HG03066 (cell line): ENCODE measurements around the gene PRSS3.
"Not testable (repeated sequence)": the region's sequence is repeated elsewhere in the genome, so short reads cannot be mapped to it uniquely, and the experiment has no call there.

Experiments
- ATAC-seq: cut with Tn5 transposase; IDR thresholded peaks from one replicate; pipeline ENCODE4 v1.9.1; 2021; ENCODE audit warnings: low read depth; ENCODE audit not compliant: unreplicated experiment

PRSS3 gene

DNA sequence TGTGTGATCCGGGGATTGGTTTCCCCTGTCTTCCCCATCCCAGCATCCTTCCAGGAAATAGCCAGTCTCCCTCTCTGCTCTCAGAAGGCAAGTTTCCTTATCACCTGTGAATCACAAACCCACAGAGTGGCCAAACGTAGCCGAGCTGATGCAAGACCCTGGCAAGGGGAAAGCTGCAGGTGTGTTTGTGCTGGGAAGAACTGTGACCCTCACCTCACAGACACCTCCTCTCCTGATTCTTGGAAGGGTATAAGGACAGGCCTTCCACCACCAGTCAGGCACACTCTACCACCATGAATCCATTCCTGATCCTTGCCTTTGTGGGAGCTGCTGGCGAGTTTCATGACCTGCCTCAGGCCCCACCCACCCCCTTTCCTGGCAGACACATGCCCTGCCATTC lies at the start of gene PRSS3:
Gene PRSS3, plus strand, starts transcription at position 281 of the 400 bp plus-strand sequence. Its CDS starts 13 bp downstream, at position 294.
- no peak for ATAC-seq

DNA sequence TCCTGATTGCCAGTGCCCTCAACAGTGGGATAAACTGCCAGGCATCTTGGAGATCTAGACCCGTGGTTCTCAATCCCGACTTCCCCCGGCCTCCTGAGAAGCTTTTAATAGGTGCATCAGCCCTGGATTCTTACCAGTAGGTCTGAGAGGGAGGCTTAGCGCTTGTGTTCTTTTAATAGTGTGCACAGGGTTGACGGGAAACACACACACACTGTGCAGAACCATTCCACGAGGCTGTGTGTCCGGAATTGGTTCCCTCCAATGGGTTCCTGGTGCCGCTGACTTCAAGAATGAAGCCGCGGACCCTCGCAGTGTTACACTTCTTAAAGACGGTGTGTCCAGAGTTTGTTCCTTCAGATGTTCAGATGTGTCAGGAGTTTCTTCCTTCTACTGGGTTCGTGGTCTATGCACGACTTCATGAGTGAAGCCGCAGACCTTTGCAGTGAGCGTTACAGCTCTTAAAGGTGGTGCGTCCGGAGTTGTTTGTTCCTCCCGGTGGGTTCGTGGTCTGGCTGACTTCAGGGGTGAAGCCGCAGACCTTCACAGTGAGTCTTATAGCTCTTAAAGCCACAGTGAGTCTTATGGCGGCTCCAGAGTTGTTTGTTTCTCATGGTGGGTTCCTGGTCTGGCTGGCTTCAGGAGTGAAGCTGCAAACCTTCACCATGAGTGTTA lies 46.6 kb upstream of the PRSS3 start:
- no peak for ATAC-seq

DNA sequence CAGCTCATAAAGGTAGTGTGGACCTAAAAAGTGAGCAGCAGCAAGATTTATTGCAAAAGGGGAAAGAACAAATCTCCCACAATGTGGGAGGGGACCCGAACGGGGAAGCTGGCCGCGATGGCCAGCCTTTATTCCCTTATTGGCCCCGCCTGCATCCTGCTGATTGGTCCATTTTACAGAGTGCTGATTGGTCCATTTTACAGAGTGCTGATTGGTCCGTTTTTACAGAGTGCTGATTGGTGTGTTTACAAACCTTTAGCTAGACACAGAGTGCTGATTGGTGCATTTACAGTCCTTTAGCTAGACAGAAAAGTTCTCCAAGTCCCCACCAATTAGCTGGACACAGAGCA lies 46.1 kb upstream of the PRSS3 start:
- not testable (repeated sequence) for ATAC-seq

DNA sequence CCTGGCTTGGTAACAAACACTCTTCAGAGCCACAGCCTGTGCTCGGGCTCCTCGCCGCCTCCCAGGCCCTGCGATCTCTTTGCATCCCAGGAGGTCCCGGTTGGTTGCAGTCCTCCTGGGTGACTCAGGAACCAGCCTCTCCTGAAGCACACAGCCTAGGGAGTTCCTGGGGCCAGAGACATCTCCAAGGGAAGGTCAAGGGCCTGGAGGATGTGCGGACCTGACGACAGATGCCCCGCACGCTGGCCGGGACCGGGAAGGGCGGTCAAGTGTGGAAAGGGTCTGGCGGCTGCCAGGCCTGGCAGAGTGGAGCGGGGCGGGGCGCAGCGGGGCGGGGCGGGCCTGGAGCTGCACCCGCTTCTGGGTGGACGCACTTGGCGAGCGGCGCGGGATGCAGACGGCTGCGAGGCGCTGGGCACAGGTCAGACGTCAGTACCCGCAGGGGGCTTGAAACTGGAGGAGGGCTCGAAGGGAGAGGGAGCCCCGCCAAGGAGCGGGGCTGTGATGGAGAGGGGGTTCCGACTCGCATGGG lies 45.0 kb upstream of the PRSS3 start:
- no peak for ATAC-seq

DNA sequence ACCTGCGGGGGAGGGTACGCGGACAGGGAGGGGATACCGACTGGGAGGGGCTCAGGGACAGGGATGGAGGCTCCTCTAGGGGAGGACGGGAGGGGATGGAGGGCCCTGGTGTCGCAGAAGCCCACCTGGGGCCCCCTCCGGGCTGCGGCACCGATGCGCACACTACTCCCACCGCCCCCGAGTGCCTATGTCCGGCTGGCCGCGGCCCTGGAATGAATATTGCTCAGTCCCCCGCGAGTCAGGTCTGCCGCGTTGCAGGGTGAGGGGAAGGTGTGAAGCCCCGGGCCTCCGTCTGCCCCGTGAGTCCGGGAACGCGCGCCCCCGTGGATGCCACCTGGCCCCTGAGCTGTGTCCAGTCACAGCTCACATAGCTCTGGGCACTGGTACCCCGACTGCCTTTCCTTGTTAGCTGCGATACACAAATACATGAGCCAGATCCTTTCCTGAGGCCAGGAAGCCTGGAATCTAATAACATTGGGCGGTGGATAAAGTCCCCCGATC lies 44.5 kb upstream of the PRSS3 start:
- no peak for ATAC-seq

DNA sequence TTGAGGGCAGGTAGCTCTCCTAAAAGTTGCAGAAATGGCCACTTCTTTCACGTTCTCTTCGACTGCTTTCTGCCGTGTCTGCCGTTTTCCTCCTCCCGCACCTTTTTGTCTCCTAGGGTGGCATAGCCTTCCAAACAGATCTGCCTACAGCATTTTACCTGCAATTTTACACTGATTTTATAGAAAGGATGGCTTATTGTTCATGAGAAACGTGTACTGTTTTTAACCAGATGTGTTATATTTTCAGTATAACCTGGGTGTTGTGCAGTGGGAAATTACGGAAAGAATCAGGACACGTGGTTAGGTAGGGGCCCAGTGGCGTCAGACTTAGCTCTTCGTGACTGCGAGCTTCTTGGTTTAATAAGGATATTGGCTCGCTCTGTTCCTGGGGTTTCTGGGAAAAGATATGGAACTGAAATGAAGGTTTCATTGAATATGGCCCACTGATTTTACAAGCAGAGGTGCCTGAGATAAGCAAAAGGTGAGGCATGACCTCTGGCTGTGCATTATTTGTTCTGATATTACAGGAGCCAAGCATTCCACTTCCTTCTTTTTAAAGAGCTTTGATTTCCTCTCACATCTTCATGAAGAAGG lies 43.7 kb upstream of the PRSS3 start:
- no peak for ATAC-seq

DNA sequence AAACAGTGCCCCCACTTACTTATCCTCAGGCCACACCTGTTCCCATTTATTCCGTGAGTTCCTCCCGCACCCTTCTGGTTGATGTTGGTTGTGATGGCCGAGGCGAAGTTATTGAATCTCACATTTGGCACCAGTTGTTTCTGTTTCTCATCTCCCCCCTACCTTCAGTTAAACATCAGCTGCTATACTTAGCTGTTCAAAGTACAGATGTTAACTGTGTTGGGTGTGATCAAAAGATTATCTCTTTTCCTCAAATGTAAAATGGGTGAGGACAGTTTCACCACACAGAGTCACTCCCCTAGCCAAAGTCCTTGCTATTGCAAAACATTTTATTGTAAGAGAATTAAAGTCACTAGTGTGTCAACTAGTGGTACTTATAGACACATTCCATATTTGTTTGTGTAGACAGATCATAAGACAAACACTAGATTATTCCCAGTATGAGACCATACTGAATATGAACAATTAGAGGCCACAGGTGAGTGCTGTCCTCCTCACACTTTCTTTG lies 43.2 kb upstream of the PRSS3 start:
- no peak for ATAC-seq

DNA sequence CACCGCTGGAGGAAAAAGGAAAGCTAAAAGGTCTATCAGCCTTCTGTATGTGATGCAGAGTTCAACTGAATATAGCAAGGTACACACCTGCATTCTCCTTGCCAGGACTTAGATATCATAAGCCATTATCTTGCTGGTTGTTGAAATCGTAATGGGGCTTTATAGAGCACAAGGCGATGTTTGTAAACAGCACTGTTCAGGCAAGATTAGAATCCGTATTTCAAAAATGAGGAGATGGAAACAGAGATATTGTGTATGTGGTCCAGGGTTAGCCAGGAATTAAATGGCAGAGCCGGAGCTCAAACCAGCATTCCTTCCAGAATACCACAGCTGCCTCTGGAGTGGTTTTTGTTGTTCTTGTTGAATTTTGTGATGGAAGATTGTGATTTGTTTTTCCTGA lies 42.6 kb upstream of the PRSS3 start:
- not testable (repeated sequence) for ATAC-seq

DNA sequence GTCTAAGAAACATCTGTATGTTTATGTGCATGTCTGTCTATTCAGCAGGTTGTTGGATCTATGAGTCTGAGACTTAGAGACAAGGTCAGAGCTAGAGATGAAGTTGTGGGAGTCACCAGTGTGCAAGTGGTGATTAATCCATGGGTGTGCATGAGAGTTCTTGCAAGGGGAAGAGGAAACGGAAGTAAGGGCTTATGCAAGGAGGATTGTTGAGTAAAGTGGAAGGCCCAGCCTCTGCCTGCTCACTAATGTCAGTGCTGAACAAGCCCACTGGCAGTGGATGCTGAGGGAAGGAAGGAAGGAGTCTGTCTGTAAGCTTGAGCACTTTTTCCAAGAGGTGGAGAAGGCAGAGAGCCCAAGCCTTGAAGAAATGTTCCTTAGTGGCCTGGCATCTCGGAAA lies 35.7 kb upstream of the PRSS3 start:
- ATAC-seq: not testable (repeated sequence)

DNA sequence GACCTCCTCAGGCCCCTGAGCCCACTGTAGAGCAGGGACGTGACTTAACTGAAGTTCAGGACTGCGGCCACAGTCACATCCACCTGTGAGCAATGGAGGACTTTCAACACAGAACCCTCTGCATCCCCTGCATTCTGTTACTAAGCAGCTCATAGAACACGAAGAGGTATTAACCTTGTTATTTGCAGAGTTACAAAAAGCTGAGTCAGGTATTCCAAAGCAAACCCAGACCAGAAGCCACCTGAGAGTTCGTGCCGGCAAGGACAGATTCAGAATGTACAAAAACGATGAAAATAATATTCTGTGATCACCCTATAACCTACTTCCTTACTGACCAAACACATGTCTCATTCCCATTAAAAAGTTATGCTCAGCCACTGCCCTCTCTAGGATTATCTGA lies 33.0 kb upstream of the PRSS3 start:
- ATAC-seq: no peak

DNA sequence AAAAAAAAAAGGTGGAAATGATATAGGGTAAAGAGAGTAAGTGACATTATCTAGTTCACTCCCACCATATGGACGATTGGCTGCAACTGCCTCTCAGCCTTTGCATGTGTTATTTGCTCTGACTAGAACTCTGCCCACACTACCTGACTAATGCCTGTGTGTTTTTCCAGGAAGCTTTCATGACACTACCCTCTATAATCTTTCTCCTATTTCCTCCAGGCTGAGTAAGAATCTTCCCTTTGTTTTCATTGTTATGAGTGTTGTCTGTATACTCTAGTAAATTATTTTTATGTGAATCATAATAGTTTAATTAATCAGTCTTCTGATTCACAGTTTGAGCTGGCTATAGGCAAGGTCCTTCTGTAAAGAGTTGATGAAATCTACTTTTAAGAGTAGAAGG lies 31.7 kb upstream of the PRSS3 start:
- not testable (repeated sequence) for ATAC-seq

DNA sequence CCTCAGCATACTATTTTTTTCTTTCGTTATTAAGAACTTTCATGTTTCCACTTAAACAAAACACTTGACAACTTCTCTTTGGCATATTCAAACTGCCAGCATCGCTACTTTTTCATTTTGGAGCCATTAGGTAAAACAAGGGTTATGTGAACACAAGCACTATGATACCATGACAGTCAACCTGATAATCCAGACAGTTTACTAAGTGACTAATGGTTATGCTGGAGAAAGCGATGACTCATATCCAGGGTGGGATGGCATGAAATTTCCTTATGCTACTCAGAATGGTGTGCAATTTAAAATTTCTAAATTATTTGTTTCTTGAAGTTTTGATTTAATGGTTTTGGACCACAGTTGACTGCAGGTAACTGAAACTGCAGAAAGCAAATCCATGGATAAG lies 29.9 kb upstream of the PRSS3 start:
- no peak for ATAC-seq

DNA sequence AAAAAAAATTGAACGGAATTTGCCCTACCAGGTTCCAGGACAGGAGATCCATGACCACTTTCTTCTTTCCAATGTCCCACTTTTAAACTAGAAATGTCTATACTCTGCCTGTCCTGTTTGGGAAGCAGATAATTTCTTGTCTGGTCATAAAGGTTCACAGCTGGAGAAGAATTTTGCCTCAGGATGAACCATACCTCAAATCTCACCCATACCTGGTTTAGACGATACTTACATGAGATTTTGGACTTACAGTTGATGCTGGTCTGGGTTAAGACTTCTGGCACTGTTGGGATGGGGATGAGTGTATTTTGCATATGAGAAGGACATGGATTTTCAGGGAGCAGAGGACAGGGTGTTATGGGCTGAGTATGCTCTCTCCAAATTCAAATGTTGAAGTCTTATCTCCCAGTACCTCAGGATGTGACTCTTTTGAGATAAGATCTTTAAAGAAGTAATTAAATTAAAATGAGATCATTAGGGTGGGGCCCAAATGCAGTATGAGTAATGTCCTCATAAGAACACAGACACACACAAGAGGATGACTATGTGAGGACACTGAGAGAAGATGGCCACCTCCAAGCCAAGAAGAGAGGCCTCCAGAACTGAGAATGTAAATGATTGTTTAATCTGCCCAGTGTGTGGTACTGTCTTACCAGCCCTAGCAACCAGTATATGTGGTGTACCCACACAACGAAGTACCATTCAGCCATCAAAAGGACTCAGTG lies 25.0 kb upstream of the PRSS3 start:
- not testable (repeated sequence) for ATAC-seq

DNA sequence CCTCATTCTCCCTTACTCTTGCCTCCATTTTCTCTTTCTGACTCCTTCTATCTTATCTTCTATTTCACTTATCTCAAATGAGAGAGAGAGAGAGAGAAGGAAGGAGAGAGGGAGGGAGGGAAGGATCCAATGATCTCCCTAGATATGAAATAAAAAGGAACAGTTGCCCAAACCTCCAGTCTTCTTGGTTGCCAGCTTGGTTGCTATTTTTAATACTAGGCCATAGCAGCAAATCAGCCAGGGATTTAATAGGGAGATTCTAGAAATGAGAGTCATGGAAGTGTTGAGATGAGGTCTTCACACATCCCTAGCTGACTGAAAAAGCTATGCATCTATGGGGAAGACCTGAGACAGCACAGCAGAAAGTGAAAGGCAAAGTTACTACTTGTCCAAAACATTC lies 22.2 kb upstream of the PRSS3 start:
- ATAC-seq: not testable (repeated sequence)

DNA sequence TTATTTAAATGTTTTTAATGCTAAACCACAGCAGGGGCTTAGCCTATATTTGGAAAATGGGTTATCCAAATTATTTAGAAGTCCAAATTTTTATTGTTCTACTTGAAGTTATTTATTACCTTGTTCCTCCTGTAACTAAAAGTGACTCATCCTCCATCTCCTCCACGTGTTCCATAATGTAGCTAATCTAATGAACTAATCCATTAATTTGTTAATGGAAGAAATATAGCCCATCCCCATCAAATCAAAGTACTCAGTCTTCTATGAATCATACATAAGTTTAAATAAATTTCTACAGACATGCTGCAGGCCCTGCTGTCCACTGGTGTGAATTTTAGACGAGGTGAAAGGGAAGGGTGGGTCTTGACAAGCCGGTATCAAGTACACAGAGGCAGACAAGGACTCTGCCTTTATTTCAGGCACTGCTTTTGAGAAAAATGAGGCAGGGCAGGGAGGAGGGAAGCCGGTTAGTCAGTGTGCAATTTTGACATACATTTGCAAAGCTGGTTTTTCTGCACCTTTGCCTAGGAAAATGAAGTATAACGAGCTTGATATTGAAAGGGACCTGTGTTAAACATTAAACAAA lies 21.2 kb upstream of the PRSS3 start:
- not testable (repeated sequence) for ATAC-seq

DNA sequence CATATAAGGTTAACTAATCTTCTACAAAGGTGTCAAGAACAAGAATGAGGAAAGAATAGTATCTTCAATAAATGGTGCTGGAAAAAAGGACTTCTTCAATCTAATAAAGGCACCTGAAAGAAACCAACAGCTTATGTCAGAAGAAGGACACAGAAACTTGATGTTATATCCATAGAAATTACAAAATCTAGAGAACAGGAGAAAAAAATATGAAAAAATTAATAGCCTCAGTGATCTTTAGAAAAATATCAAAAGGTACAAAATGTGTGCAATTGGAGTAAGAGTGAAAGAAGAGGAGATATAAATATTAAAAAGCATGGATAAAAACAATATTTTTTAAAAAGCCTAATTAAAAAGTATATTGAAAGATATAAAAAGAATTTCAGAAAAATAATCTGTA lies 18.8 kb upstream of the PRSS3 start:
- ATAC-seq: no peak

DNA sequence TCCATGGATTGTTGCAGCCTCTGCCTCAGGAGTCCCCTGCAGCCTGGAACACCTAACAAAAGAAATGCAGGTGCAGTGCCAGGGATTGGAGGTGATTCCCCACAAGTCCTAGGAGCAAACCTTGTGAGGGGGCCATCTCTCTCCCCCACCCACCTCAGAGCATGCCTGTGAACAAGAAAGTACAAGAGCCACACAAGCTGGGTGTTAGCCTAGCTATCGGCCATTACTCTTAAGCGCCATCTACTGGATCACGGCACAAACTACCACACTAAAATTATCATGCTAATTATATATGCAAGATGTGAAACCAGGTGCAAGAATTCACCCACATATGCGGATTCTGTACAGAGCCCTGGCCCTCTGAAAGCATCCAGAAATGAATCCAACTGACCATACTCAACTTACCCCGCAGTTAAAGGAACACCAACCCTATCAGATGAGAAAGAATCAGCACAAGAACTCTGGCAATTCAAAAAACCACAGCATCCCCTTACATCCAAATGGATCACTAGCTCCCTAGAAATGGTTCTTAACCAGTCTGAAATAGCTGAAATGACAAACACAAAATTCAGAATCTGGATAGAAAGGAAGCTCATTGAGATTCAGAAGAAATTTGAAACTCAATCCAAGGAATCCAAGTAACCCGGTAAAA lies 16.5 kb upstream of the PRSS3 start:
- no peak for ATAC-seq

DNA sequence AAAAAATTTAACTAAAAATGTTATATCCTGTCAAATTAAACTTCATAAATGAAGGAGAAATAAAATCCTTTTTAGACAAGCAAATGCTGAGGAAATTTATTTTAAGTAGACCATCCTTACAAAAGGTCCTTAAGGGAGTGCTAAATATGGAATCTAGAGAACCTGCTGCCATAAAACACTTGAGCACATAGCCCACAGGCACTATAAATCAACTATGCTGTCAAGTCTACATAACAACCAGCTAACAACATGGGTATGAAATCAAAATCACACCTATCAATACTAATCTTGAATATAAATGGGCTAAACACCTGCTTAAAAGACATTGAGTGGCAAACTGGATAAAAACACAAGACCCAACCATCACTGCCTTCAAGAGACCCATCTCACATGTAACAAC lies 15.1 kb upstream of the PRSS3 start:
- no peak for ATAC-seq

DNA sequence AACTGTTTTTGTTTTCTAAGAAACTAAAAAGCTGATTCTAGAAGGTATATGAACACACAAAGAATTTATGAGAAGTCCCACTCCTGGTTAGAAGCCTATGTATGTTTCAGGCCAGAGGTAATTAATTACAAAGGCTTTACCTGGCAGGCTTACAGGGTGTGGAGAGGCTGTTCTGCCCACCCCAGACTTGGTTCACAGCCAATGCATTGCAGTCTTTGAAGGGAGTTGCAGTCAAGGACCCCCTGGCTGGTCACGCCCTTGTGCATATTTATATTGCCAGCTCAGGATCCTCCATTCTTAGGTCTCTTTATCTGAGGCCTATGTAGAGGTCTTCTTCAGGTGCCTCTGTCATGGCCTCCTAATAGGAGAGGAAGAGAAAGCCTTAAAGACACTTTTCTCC lies 13.6 kb upstream of the PRSS3 start:
- ATAC-seq: no peak

DNA sequence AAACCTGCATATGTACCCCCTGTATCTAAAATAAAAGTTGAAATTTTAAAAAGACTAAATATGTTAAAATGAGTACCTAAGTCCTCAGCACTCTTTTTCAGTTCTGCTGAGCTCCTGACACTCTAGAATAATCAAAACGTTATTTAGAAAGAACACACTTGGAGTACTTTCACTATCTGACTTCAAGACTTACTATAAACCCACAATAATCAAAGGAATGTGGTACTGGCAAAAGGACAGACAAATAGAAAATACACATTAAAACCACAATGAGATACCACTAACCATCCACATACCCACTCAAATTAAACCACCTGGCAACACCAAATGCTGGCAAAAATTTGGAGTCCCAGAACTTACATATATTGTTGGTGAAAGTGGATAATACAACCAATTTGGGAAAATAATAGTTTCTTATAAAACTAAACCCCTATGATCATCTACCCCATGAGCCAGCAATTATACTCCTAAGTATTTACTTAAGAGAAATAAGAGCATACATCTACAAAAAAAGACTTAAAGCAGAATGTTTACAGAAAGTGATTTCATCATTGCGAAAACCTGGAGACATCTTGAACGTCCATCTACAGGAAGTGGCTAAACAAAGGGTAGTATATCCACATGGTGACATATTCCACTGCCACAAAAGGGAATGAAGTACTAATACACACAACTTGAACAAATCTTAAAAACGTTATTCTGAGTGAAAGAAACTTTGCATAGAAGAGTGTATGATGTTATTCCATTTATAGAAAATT lies 12.8 kb upstream of the PRSS3 start:
- ATAC-seq: no peak
